Measurements from ENCODE around the gene MRPL42.
A peak's percentile ranks its signal among the peaks of the same experiment; 100 is the strongest.
"Not testable (repeated sequence)": the region's sequence is repeated elsewhere in the genome, so short reads cannot be mapped to it uniquely, and the experiment has no call there.

MRPL42 gene

GRCh38 chr12:93432031-93432430 is 35.3 kb upstream of the MRPL42 start:
- H3K4me1 ChIP-seq (ENCODE audit: control insufficient read depth, insufficient read depth, low read length, poor library complexity, severe bottlenecking); H3K4me3 ChIP-seq (ENCODE audit: extremely low read depth, insufficient read depth, low read length, poor library complexity, severe bottlenecking); H3K9me3 ChIP-seq (ENCODE audit: control insufficient read depth, low read length); H3K27ac ChIP-seq (ENCODE audit: low read depth, low read length, severe bottlenecking); H3K36me3 ChIP-seq (ENCODE audit: control insufficient read depth, insufficient read depth, low read length): not testable (repeated sequence)
- WGBS, 2 experiments (ENCODE audit: insufficient coverage in 2 of 2): 98 to 99% methylated on average over 4 to 6 of the region's 6 CpGs

- H3K4me1 ChIP-seq (ENCODE audit: control insufficient read depth, insufficient read depth, low read length, poor library complexity, severe bottlenecking): peaks cover 3% of the 10 kb centered on the region
- peaks cover 16% of the 10 kb centered on the region for H3K36me3 ChIP-seq (ENCODE audit: control insufficient read depth, insufficient read depth, low read length)
Measured at GRCh38 chr12:93434256-93434865, 33.0 kb upstream of the MRPL42 start.

GRCh38 chr12:93438266-93439050 is 28.9 kb upstream of the MRPL42 start:
- H3K27ac ChIP-seq (ENCODE audit: low read depth, low read length, severe bottlenecking): no peak overlapping the region
- H3K4me3 ChIP-seq (ENCODE audit: extremely low read depth, insufficient read depth, low read length, poor library complexity, severe bottlenecking): no peak overlapping the region
- WGBS, 2 experiments (ENCODE audit: insufficient coverage in 2 of 2): 92% methylated on average over 3 of the region's 3 CpGs

More at GRCh38 chr12:93434256-93434865, 33.0 kb upstream of the MRPL42 start:
- Histone ChIP-seq H3K27ac (ENCODE audit: low read depth, low read length, severe bottlenecking) (no peak overlapping the region), H3K9me3 (ENCODE audit: control insufficient read depth, low read length) (no peaks in the 10 kb centered on the region), H3K4me3 (ENCODE audit: extremely low read depth, insufficient read depth, low read length, poor library complexity, severe bottlenecking) (no peak overlapping the region)
- WGBS, 2 experiments (ENCODE audit: insufficient coverage in 2 of 2): 86 to 92% methylated on average over 3 to 5 of the region's 5 CpGs

GRCh38 chr12:93440043-93440835 is 27.1 kb upstream of the MRPL42 start:
- peak overlapping the region; percentile 94 for H3K27ac ChIP-seq (ENCODE audit: low read depth, low read length, severe bottlenecking)
- WGBS, 2 experiments (ENCODE audit: insufficient coverage in 2 of 2): 36 to 55% methylated on average over 6 to 8 of the region's 12 CpGs

More at GRCh38 chr12:93438266-93439050, 28.9 kb upstream of the MRPL42 start:
- Histone ChIP-seq H3K36me3 (ENCODE audit: control insufficient read depth, insufficient read depth, low read length) (peaks cover 13% of the 10 kb centered on the region), H3K4me1 (ENCODE audit: control insufficient read depth, insufficient read depth, low read length, poor library complexity, severe bottlenecking) (peaks cover 17% of the 10 kb centered on the region), H3K9me3 (ENCODE audit: control insufficient read depth, low read length) (no peaks in the 10 kb centered on the region)

GRCh38 chr12:93441081-93441616 is 26.2 kb upstream of the MRPL42 start:
- Histone ChIP-seq H3K4me1 (ENCODE audit: control insufficient read depth, insufficient read depth, low read length, poor library complexity, severe bottlenecking) (peaks cover 20% of the 10 kb centered on the region), H3K4me3 (ENCODE audit: extremely low read depth, insufficient read depth, low read length, poor library complexity, severe bottlenecking) (peak overlapping the region; percentile 96), H3K9me3 (ENCODE audit: control insufficient read depth, low read length) (no peaks in the 10 kb centered on the region), H3K36me3 (ENCODE audit: control insufficient read depth, insufficient read depth, low read length) (peaks cover 13% of the 10 kb centered on the region), H3K27ac (ENCODE audit: low read depth, low read length, severe bottlenecking) (peak overlapping the region; percentile 94)
- WGBS, 2 experiments (ENCODE audit: insufficient coverage in 2 of 2): 0% methylated on average over 46 to 51 of the region's 55 CpGs

More at GRCh38 chr12:93440043-93440835, 27.1 kb upstream of the MRPL42 start:
- peaks cover 13% of the 10 kb centered on the region for H3K36me3 ChIP-seq (ENCODE audit: control insufficient read depth, insufficient read depth, low read length)
- H3K9me3 ChIP-seq (ENCODE audit: control insufficient read depth, low read length): no peaks in the 10 kb centered on the region
- H3K4me1 ChIP-seq (ENCODE audit: control insufficient read depth, insufficient read depth, low read length, poor library complexity, severe bottlenecking): peaks cover 20% of the 10 kb centered on the region
- H3K4me3 ChIP-seq (ENCODE audit: extremely low read depth, insufficient read depth, low read length, poor library complexity, severe bottlenecking): peak overlapping the region; percentile 96

- Histone ChIP-seq H3K4me1 (ENCODE audit: control insufficient read depth, insufficient read depth, low read length, poor library complexity, severe bottlenecking) (peaks cover 20% of the 10 kb centered on the region), H3K36me3 (ENCODE audit: control insufficient read depth, insufficient read depth, low read length) (peaks cover 9% of the 10 kb centered on the region), H3K4me3 (ENCODE audit: extremely low read depth, insufficient read depth, low read length, poor library complexity, severe bottlenecking) (peak within 1 kb of the TSS; percentile 96), H3K9me3 (ENCODE audit: control insufficient read depth, low read length) (no peaks in the 10 kb centered on the region), H3K27ac (ENCODE audit: low read depth, low read length, severe bottlenecking) (peak within 1 kb of the TSS; percentile 94)
- WGBS, 2 experiments (ENCODE audit: insufficient coverage in 2 of 2): 0% methylated on average over 78 to 92 of the region's 105 CpGs
Measured at GRCh38 chr12:93441617-93442410, 25.5 kb upstream of the MRPL42 start, which contains the start of gene UBE2N. UBE2N (minus strand) TSS chr12:93441947; CDS start chr12:93441884, 63 bp downstream.

- Histone ChIP-seq H3K4me3 (ENCODE audit: extremely low read depth, insufficient read depth, low read length, poor library complexity, severe bottlenecking) (peak overlapping the region; percentile 96), H3K36me3 (ENCODE audit: control insufficient read depth, insufficient read depth, low read length) (no peaks in the 10 kb centered on the region), H3K4me1 (ENCODE audit: control insufficient read depth, insufficient read depth, low read length, poor library complexity, severe bottlenecking) (peaks cover 20% of the 10 kb centered on the region), H3K27ac (ENCODE audit: low read depth, low read length, severe bottlenecking) (peak overlapping the region; percentile 94), H3K9me3 (ENCODE audit: control insufficient read depth, low read length) (no peaks in the 10 kb centered on the region)
- 3% methylated on average over 12 to 14 of the region's 19 CpGs for WGBS, 2 experiments (ENCODE audit: insufficient coverage in 2 of 2)
Measured at GRCh38 chr12:93442411-93443340, 24.6 kb upstream of the MRPL42 start.

- Histone ChIP-seq H3K4me3 (ENCODE audit: extremely low read depth, insufficient read depth, low read length, poor library complexity, severe bottlenecking) (no peak overlapping the region), H3K9me3 (ENCODE audit: control insufficient read depth, low read length) (no peaks in the 10 kb centered on the region), H3K4me1 (ENCODE audit: control insufficient read depth, insufficient read depth, low read length, poor library complexity, severe bottlenecking) (peaks cover 20% of the 10 kb centered on the region), H3K36me3 (ENCODE audit: control insufficient read depth, insufficient read depth, low read length) (no peaks in the 10 kb centered on the region), H3K27ac (ENCODE audit: low read depth, low read length, severe bottlenecking) (no peak overlapping the region)
- 93 to 95% methylated on average over 3 to 4 of the region's 4 CpGs for WGBS, 2 experiments (ENCODE audit: insufficient coverage in 2 of 2)
Measured at GRCh38 chr12:93443576-93443975, 23.7 kb upstream of the MRPL42 start.

GRCh38 chr12:93447555-93448290 is 19.6 kb upstream of the MRPL42 start:
- no peaks in the 10 kb centered on the region for H3K9me3 ChIP-seq (ENCODE audit: control insufficient read depth, low read length)
- H3K27ac ChIP-seq (ENCODE audit: low read depth, low read length, severe bottlenecking): no peak overlapping the region
- H3K4me3 ChIP-seq (ENCODE audit: extremely low read depth, insufficient read depth, low read length, poor library complexity, severe bottlenecking): no peak overlapping the region
- peaks cover 10% of the 10 kb centered on the region for H3K4me1 ChIP-seq (ENCODE audit: control insufficient read depth, insufficient read depth, low read length, poor library complexity, severe bottlenecking)
- 76 to 100% methylated on average over 2 to 4 of the region's 4 CpGs for WGBS, 2 experiments (ENCODE audit: insufficient coverage in 2 of 2)
- no peaks in the 10 kb centered on the region for H3K36me3 ChIP-seq (ENCODE audit: control insufficient read depth, insufficient read depth, low read length)
